ENCODE measurements around the gene GPR52. TPM values are rescaled to one million over a fixed set of nuclear protein-coding genes. Genes with fewer than 3 reads are reported as not detected.

GPR52 gene
- polyA plus RNA-seq, 1 donor from 2014 or later = not detected

- H3K4me3 ChIP-seq (ENCODE audit: low read length) = no peak overlapping the region
- no peaks in the 10 kb centered on the region for H4K20me1 ChIP-seq (ENCODE audit: insufficient read depth)
- H3K36me3 ChIP-seq (ENCODE audit: insufficient read depth, low read length) = no peaks in the 10 kb centered on the region
- H3K79me2 ChIP-seq (replicated peaks; ENCODE audit: insufficient read depth, low read length) = no peaks in the 10 kb centered on the region
- TF ChIP-seq EZH2 (IDR thresholded peaks at IDR 0.05; ENCODE audit: borderline replicate concordance, insufficient read depth, low read length, poor library complexity, severe bottlenecking) = no peak
- TF ChIP-seq EP300 (conservative IDR thresholded peaks at IDR 0.05; ENCODE audit: poor library complexity, severe bottlenecking) = no peak
- TF ChIP-seq POLR2AphosphoS5 (IDR thresholded peaks at IDR 0.05) = no peak
- TF ChIP-seq, protein P1, sequence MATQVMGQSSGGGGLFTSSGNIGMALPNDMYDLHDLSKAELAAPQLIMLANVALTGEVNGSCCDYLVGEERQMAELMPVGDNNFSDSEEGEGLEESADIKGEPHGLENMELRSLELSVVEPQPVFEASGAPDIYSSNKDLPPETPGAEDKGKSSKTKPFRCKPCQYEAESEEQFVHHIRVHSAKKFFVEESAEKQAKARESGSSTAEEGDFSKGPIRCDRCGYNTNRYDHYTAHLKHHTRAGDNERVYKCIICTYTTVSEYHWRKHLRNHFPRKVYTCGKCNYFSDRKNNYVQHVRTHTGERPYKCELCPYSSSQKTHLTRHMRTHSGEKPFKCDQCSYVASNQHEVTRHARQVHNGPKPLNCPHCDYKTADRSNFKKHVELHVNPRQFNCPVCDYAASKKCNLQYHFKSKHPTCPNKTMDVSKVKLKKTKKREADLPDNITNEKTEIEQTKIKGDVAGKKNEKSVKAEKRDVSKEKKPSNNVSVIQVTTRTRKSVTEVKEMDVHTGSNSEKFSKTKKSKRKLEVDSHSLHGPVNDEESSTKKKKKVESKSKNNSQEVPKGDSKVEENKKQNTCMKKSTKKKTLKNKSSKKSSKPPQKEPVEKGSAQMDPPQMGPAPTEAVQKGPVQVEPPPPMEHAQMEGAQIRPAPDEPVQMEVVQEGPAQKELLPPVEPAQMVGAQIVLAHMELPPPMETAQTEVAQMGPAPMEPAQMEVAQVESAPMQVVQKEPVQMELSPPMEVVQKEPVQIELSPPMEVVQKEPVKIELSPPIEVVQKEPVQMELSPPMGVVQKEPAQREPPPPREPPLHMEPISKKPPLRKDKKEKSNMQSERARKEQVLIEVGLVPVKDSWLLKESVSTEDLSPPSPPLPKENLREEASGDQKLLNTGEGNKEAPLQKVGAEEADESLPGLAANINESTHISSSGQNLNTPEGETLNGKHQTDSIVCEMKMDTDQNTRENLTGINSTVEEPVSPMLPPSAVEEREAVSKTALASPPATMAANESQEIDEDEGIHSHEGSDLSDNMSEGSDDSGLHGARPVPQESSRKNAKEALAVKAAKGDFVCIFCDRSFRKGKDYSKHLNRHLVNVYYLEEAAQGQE (IDR thresholded peaks at IDR 0.05; ENCODE audit: borderline replicate concordance) = no peak
- no peak for TF ChIP-seq MXI1 (conservative IDR thresholded peaks at IDR 0.05; ENCODE audit: poor library complexity, severe bottlenecking)
- no peak for TF ChIP-seq TAF1 (IDR thresholded peaks at IDR 0.05; ENCODE audit: low read depth)
- no peak for TF ChIP-seq SMC3 (conservative IDR thresholded peaks at IDR 0.05; ENCODE audit: poor library complexity)
- no peak for TF ChIP-seq RAD21 (conservative IDR thresholded peaks at IDR 0.05)
- TF ChIP-seq, protein P2, sequence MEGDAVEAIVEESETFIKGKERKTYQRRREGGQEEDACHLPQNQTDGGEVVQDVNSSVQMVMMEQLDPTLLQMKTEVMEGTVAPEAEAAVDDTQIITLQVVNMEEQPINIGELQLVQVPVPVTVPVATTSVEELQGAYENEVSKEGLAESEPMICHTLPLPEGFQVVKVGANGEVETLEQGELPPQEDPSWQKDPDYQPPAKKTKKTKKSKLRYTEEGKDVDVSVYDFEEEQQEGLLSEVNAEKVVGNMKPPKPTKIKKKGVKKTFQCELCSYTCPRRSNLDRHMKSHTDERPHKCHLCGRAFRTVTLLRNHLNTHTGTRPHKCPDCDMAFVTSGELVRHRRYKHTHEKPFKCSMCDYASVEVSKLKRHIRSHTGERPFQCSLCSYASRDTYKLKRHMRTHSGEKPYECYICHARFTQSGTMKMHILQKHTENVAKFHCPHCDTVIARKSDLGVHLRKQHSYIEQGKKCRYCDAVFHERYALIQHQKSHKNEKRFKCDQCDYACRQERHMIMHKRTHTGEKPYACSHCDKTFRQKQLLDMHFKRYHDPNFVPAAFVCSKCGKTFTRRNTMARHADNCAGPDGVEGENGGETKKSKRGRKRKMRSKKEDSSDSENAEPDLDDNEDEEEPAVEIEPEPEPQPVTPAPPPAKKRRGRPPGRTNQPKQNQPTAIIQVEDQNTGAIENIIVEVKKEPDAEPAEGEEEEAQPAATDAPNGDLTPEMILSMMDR (IDR thresholded peaks at IDR 0.05; ENCODE audit: poor library complexity, severe bottlenecking) = no peak
- no peak overlapping the region for H3K27ac ChIP-seq (ENCODE audit: low read length)
- no peaks in the 10 kb centered on the region for H3K9me2 ChIP-seq (ENCODE audit: insufficient read depth, low read length)
- no peak overlapping the region for H3K4me2 ChIP-seq (ENCODE audit: low read length)
- H3K9me3 ChIP-seq (ENCODE audit: low read length) = no peaks in the 10 kb centered on the region
- H2AFZ ChIP-seq (ENCODE audit: low read depth, low read length) = no peak overlapping the region
- H3K9ac ChIP-seq (ENCODE audit: low read length) = no peak overlapping the region
- no peaks in the 10 kb centered on the region for H3F3A ChIP-seq (ENCODE audit: insufficient read depth, low read length, poor library complexity, severe bottlenecking)
- H3K27me3 ChIP-seq (ENCODE audit: insufficient read depth, low read depth, low read length) = no peaks in the 10 kb centered on the region
Observed at GRCh38 chr1:174448531-174448883, 743 bp downstream of the GPR52 start.

DNA sequence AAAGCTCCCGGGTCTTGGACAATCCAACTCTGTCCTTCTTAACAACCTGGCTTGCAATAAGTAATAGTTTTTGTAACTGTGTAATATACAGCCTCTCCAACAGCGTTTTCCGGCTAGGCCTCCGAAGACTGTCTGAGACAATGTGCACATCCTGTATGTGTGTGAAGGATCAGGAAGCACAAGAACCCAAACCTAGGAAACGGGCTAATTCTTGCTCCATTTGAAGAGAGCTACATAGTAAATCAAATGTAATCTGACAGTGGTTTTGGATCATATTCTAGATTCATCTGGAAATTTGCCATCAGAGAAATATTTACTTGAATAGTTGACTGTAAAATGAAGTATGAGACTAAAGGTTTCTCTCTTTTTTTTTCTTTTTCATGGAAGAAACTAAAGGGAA, 1.2 kb downstream of the GPR52 start:
- H3F3A ChIP-seq (ENCODE audit: insufficient read depth, low read length, poor library complexity, severe bottlenecking) = no peaks in the 10 kb centered on the region
- no peak overlapping the region for H3K9ac ChIP-seq (ENCODE audit: low read length)
- no peak overlapping the region for H2AFZ ChIP-seq (ENCODE audit: low read depth, low read length)
- H3K79me2 ChIP-seq (replicated peaks; ENCODE audit: insufficient read depth, low read length) = no peaks in the 10 kb centered on the region
- H4K20me1 ChIP-seq (ENCODE audit: insufficient read depth) = no peaks in the 10 kb centered on the region
- no peaks in the 10 kb centered on the region for H3K36me3 ChIP-seq (ENCODE audit: insufficient read depth, low read length)
- H3K27me3 ChIP-seq (ENCODE audit: insufficient read depth, low read depth, low read length) = no peaks in the 10 kb centered on the region
- H3K9me2 ChIP-seq (ENCODE audit: insufficient read depth, low read length) = no peaks in the 10 kb centered on the region
- no peak overlapping the region for H3K4me2 ChIP-seq (ENCODE audit: low read length)
- no peaks in the 10 kb centered on the region for H3K9me3 ChIP-seq (ENCODE audit: low read length)
- H3K4me3 ChIP-seq (ENCODE audit: low read length) = no peak overlapping the region
- TF ChIP-seq TAF1 (IDR thresholded peaks at IDR 0.05; ENCODE audit: low read depth) (no peak), RAD21 (conservative IDR thresholded peaks at IDR 0.05) (no peak), SMC3 (conservative IDR thresholded peaks at IDR 0.05; ENCODE audit: poor library complexity) (no peak), MXI1 (conservative IDR thresholded peaks at IDR 0.05; ENCODE audit: poor library complexity, severe bottlenecking) (no peak), EZH2 (IDR thresholded peaks at IDR 0.05; ENCODE audit: borderline replicate concordance, insufficient read depth, low read length, poor library complexity, severe bottlenecking) (no peak), EP300 (conservative IDR thresholded peaks at IDR 0.05; ENCODE audit: poor library complexity, severe bottlenecking) (no peak), POLR2AphosphoS5 (IDR thresholded peaks at IDR 0.05) (no peak)
- TF ChIP-seq, protein P1 (IDR thresholded peaks at IDR 0.05; ENCODE audit: borderline replicate concordance) = no peak
- TF ChIP-seq, protein P2 (IDR thresholded peaks at IDR 0.05; ENCODE audit: poor library complexity, severe bottlenecking) = no peak
- H3K27ac ChIP-seq (ENCODE audit: low read length) = no peak overlapping the region

Data from neural cell (in vitro differentiated cells).